HG03095 (cell line): ENCODE data around the gene PCSK6.

Source experiments
- ATAC-seq: cut with Tn5 transposase; IDR thresholded peaks from one replicate; pipeline ENCODE4 v1.9.1; 2021; ENCODE audit warnings: moderate library complexity; ENCODE audit not compliant: unreplicated experiment

PCSK6 gene

GRCh38 chr15:101314336-101315125, 175.0 kb downstream of the PCSK6 start:
- ATAC-seq: no peak

GRCh38 chr15:101313041-101313761, 176.3 kb downstream of the PCSK6 start:
- ATAC-seq: no peak

- no peak for ATAC-seq
Measured at GRCh38 chr15:101310508-101310907, 179.0 kb downstream of the PCSK6 start.

GRCh38 chr15:101310161-101310480, 179.4 kb downstream of the PCSK6 start:
- ATAC-seq: no peak

GRCh38 chr15:101309436-101310160, 179.9 kb downstream of the PCSK6 start:
- ATAC-seq: no peak

- no peak for ATAC-seq
Measured at GRCh38 chr15:101308604-101309435, 180.7 kb downstream of the PCSK6 start.

GRCh38 chr15:101307897-101308603, 181.5 kb downstream of the PCSK6 start:
- ATAC-seq: no peak

GRCh38 chr15:101307048-101307896, 182.2 kb downstream of the PCSK6 start:
- no peak for ATAC-seq

- no peak for ATAC-seq
Measured at GRCh38 chr15:101306341-101307047, 183.0 kb downstream of the PCSK6 start.

- no peak for ATAC-seq
Measured at GRCh38 chr15:101305820-101306255, 183.7 kb downstream of the PCSK6 start.

GRCh38 chr15:101303408-101303807, 186.1 kb downstream of the PCSK6 start:
- ATAC-seq: no peak

- no peak for ATAC-seq
Measured at GRCh38 chr15:101296418-101297405, 192.8 kb downstream of the PCSK6 start.

- ATAC-seq: no peak
Measured at GRCh38 chr15:101295607-101296161, 193.8 kb downstream of the PCSK6 start.

- ATAC-seq: peak; percentile 68
Measured at GRCh38 chr15:101294731-101295606, 194.5 kb downstream of the PCSK6 start, which contains the start of gene SNRPA1. Gene SNRPA1, minus strand, starts transcription at chr15:101295248. Its CDS starts 70 bp downstream, at chr15:101295178.

- no peak for ATAC-seq
Measured at GRCh38 chr15:101293122-101293521, 196.4 kb downstream of the PCSK6 start.

GRCh38 chr15:101288905-101289513, 200.5 kb downstream of the PCSK6 start:
- ATAC-seq: no peak
